Tibial artery (tissue), 4 donors: ENCODE results near the gene SLC35A4.

Experiments used
- DNase-seq, 2 donors: peaks; one replicate each; pipeline ENCODE4 v3.0.0-alpha.2; 2019
- H3K27ac ChIP-seq, 2 donors: fragments of 200-600 bp; sonication (generic) in 1 of 2; 1 replicate in 1 of 2; 2 replicates in 1 of 2; pipeline ENCODE4 v1.5.1; 2018 to 2019; ENCODE audit warnings: mild to moderate bottlenecking in 1 of 2
- H3K27me3 ChIP-seq, 2 donors: fragments of 200-600 bp; sonication (generic) in 1 of 2; one replicate each; pipeline versions ENCODE4 v1.5.1 to v1.6.0; 2016 to 2019
- H3K36me3 ChIP-seq, 3 donors: fragments of 200-600 bp; sonication (generic) in 2 of 3; one replicate each; pipeline ENCODE4 v1.5.1; 2016 to 2019; ENCODE audit warnings: mild to moderate bottlenecking in 2 of 3
- H3K4me1 ChIP-seq, 4 donors: fragments of 200-600 bp; sonication (generic) in 2 of 4; 1 replicate in 3 of 4; 2 replicates in 1 of 4; pipeline ENCODE4 v1.5.1; 2016 to 2019
- H3K4me3 ChIP-seq, 2 donors: fragments of 200-600 bp; sonication (generic) in 1 of 2; 1 replicate in 1 of 2; 2 replicates in 1 of 2; pipeline ENCODE4 v1.5.1; 2018 to 2019; ENCODE audit warnings: mild to moderate bottlenecking in 2 of 2
- H3K9me3 ChIP-seq, 3 donors: fragments of 200-600 bp; sonication (generic) in 1 of 3; one replicate each; pipeline ENCODE4 v1.5.1; 2016 to 2019
- intact Hi-C: fragments of 100-400 bp; cut with DNase I; formaldehyde crosslinking; loops from one replicate; pipeline ENCODE4 v1.15.0; 2023; ENCODE audit warnings: low total_unique reads
- TF ChIP-seq, protein P1 (sequence below), 2 experiments: fragments of 200-600 bp in 1 of 2; fragments of 450-650 bp in 1 of 2; IDR thresholded peaks; one replicate each; pipeline ENCODE4 v1.5.1; 2017 to 2019; ENCODE audit warnings: antibody characterized with exemption in 2 of 2, mild to moderate bottlenecking in 1 of 2, moderate library complexity in 1 of 2

SLC35A4 gene

GRCh38 chr5:140564196-140565023, at the start of gene SLC35A4, which contains the start of gene APBB3:
TSS of gene SLC35A4 (plus strand) at chr5:140564828. CDS start at chr5:140567170, 2,342 bp downstream.
TSS of gene APBB3 (minus strand) at chr5:140564598. CDS start at chr5:140564245, 353 bp downstream.
- H3K4me1 ChIP-seq: peaks cover 0 to 60% (median 40%) of the 10 kb centered on the region in 4 donors
- peak within 1 kb of the TSS; percentile 93 to 94 for H3K27ac ChIP-seq
- H3K9me3 ChIP-seq: no peaks in the 10 kb centered on the region
- no peaks in the 10 kb centered on the region for H3K27me3 ChIP-seq
- peak within 1 kb of the TSS; percentile 67 to 77 for H3K4me3 ChIP-seq
- TF ChIP-seq, protein P1, sequence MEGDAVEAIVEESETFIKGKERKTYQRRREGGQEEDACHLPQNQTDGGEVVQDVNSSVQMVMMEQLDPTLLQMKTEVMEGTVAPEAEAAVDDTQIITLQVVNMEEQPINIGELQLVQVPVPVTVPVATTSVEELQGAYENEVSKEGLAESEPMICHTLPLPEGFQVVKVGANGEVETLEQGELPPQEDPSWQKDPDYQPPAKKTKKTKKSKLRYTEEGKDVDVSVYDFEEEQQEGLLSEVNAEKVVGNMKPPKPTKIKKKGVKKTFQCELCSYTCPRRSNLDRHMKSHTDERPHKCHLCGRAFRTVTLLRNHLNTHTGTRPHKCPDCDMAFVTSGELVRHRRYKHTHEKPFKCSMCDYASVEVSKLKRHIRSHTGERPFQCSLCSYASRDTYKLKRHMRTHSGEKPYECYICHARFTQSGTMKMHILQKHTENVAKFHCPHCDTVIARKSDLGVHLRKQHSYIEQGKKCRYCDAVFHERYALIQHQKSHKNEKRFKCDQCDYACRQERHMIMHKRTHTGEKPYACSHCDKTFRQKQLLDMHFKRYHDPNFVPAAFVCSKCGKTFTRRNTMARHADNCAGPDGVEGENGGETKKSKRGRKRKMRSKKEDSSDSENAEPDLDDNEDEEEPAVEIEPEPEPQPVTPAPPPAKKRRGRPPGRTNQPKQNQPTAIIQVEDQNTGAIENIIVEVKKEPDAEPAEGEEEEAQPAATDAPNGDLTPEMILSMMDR (IDR thresholded peaks at IDR 0.05): peak in 1 of 2 experiments; percentile 16
- DNase-seq: peak; percentile 98 to 99
- intact Hi-C loops: loop anchor here (2.0 to 10.0 kb wide), 3 partner anchors 74 to 160 kb away; partner anchors contain the start of genes ANKHD1 and TMCO6
- H3K36me3 ChIP-seq: peaks cover 8 to 53% (median 40%) of the 10 kb centered on the region in 3 donors

DNA sequence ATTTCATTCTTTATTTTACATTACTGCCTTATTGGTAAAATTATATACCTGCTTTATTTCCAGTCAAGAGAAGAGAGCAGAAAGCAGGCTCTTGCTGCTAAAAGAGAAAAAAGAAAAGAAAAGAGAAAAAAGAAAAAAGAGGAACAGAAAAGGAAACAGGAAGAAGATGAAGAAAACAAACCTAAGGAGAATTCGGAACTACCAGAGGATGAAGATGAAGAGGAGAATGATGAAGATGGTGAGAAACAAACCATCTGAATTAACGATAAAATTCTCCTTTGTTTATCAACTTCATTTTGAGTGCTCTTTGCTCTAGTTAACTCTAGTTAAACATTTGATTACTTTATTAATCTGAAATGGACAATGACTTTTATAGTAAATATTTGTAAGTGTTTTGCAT, 40.6 kb upstream of the SLC35A4 start:
- Histone ChIP-seq H3K27me3 (no peaks in the 10 kb centered on the region), H3K4me3 (no peak overlapping the region), H3K9me3 (no peaks in the 10 kb centered on the region), H3K27ac (no peak overlapping the region), H3K36me3 (peaks cover 41 to 57% (median 43%) of the 10 kb centered on the region in 3 donors), H3K4me1 (no peaks in the 10 kb centered on the region)
- TF ChIP-seq, protein P1 (IDR thresholded peaks at IDR 0.05): no peak
- intact Hi-C loops: no loop called here
- no peak for DNase-seq

GRCh38 chr5:140540227-140540626, 24.4 kb upstream of the SLC35A4 start:
- no peak for DNase-seq
- intact Hi-C loops: loop anchor here (10.0 kb wide), 1 partner anchor 155 kb away; the partner anchor contains the start of genes HARS1 and HARS2
- Histone ChIP-seq H3K36me3 (peaks cover 41 to 98% (median 77%) of the 10 kb centered on the region in 3 donors), H3K4me1 (no peaks in the 10 kb centered on the region), H3K27ac (no peak overlapping the region), H3K27me3 (no peaks in the 10 kb centered on the region), H3K4me3 (no peak overlapping the region), H3K9me3 (no peaks in the 10 kb centered on the region)
- TF ChIP-seq, protein P1 (IDR thresholded peaks at IDR 0.05): no peak

DNA sequence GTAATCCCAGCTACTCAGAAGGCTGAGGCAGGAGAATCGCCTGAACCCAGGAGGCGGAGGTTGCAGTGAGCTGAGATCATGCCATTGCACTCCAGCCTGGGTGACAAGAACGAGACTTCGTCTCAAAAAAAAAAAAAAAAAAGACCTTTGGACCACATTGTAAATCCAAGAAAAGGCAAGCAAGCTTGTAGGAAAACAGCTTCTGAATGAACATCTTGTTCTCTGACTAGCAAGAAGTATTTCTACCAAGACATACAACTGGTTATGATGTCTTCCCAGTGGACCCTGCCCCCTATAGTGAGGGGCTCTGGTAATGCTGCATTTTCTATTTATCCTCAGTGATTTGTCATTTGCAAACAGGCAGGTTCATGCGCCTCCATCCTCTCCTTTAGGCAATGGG, 21.7 kb upstream of the SLC35A4 start:
- Histone ChIP-seq H3K9me3 (no peaks in the 10 kb centered on the region), H3K27me3 (no peaks in the 10 kb centered on the region), H3K27ac (no peak overlapping the region), H3K4me3 (no peak overlapping the region), H3K4me1 (peaks cover 5 to 11% (median 8%) of the 10 kb centered on the region in 4 donors), H3K36me3 (peaks cover 30 to 71% (median 60%) of the 10 kb centered on the region in 3 donors)
- DNase-seq: no peak
- TF ChIP-seq, protein P1 (IDR thresholded peaks at IDR 0.05): no peak
- intact Hi-C loops: loop anchor here (10.0 kb wide), 1 partner anchor 152 kb away; the partner anchor contains the start of genes HARS1 and HARS2

GRCh38 chr5:140544986-140545385, 19.6 kb upstream of the SLC35A4 start:
- intact Hi-C loops: loop anchor here (5.0 to 10.0 kb wide), 2 partner anchors 102 to 150 kb away; partner anchors contain the start of genes HARS1, HARS2, IK and NDUFA2
- peaks cover 13 to 28% (median 25%) of the 10 kb centered on the region in 4 donors for H3K4me1 ChIP-seq

More at GRCh38 chr5:140544986-140545385, 19.6 kb upstream of the SLC35A4 start:
- H3K27ac ChIP-seq: no peak overlapping the region
- no peak overlapping the region for H3K4me3 ChIP-seq
- no peak for DNase-seq
- H3K36me3 ChIP-seq: peaks cover 10 to 62% (median 52%) of the 10 kb centered on the region in 3 donors
- no peaks in the 10 kb centered on the region for H3K27me3 ChIP-seq
- no peaks in the 10 kb centered on the region for H3K9me3 ChIP-seq
- TF ChIP-seq, protein P1 (IDR thresholded peaks at IDR 0.05): no peak
